GM10248 (cell line): Measurements from ENCODE around the gene AGPAT3.

ENCODE experiments used
- CTCF ChIA-PET: fragments of 300-600 bp; sonication (Branson Sonifier 250); formaldehyde crosslinking; extraction: SDS; loops from one replicate; lab custom pipeline; 2021; ENCODE audit warnings: antibody characterized with exemption; lab: Yijun Ruan, JAX
- POLR2A ChIA-PET: fragments of 350-650 bp; sonication (Branson Sonifier 250); formaldehyde crosslinking; extraction: SDS; loops from one replicate; lab custom pipeline; 2020; ENCODE audit warnings: antibody characterized with exemption; lab: Yijun Ruan, JAX
- DNase-seq: peaks from one replicate; pipeline ENCODE4 v3.0.0; 2012; ENCODE audit errors: extremely low spot score
- CTCF ChIP-seq: IDR thresholded peaks from 2 replicates; pipeline ENCODE4 v1.5.1; 2012; ENCODE audit warnings: mild to moderate bottlenecking, low read depth; ENCODE audit errors: extremely low read depth, missing control alignments, control extremely low read depth

The AGPAT3 gene

GRCh38 chr21:43884012-43884860 lies 19.2 kb downstream of the AGPAT3 start:
- peak; percentile 74 for DNase-seq
- no peak for TF ChIP-seq CTCF
- POLR2A ChIA-PET = interaction anchor here (0.6 kb wide), 1 partner anchor 76 kb away, joined by 3 read pairs; no protein-coding TSS in a partner anchor
- CTCF ChIA-PET = interaction anchor here (0.9 to 1.7 kb wide), 2 partner anchors 10 to 91 kb away, joined by 3 to 4 read pairs; no protein-coding TSS in a partner anchor

- DNase-seq = no peak
- ChIA-PET POLR2A (no interaction called here), CTCF (interaction anchor here (1.7 kb wide), 1 partner anchor 90 kb away, joined by 4 read pairs; no protein-coding TSS in a partner anchor)
- TF ChIP-seq CTCF = no peak
Observed at GRCh38 chr21:43884861-43885417, 19.9 kb downstream of the AGPAT3 start.

- ChIA-PET POLR2A (no interaction called here), CTCF (interaction anchor here (1.5 kb wide), 1 partner anchor 75 kb away, joined by 3 read pairs; no protein-coding TSS in a partner anchor)
- TF ChIP-seq CTCF = no peak
- DNase-seq = no peak
Observed at GRCh38 chr21:43885721-43886120, 20.7 kb downstream of the AGPAT3 start.

GRCh38 chr21:43886565-43886964 lies 21.5 kb downstream of the AGPAT3 start:
- DNase-seq = no peak
- ChIA-PET POLR2A (no interaction called here), CTCF (interaction anchor here (1.5 kb wide), 1 partner anchor 75 kb away, joined by 3 read pairs; no protein-coding TSS in a partner anchor)
- no peak for TF ChIP-seq CTCF

- POLR2A ChIA-PET = no interaction called here
- CTCF ChIA-PET = interaction anchor here (1.5 kb wide), 1 partner anchor 80 kb away, joined by 3 read pairs; no protein-coding TSS in a partner anchor
- no peak for DNase-seq
- TF ChIP-seq CTCF = no peak
Observed at GRCh38 chr21:43889069-43889468, 24.0 kb downstream of the AGPAT3 start.

- no peak for TF ChIP-seq CTCF
- DNase-seq = no peak
- CTCF ChIA-PET = no interaction called here
- POLR2A ChIA-PET = no interaction called here
Observed at GRCh38 chr21:43890042-43890441, 25.0 kb downstream of the AGPAT3 start.
